ENCODE data around the gene NTF3.

DNA sequence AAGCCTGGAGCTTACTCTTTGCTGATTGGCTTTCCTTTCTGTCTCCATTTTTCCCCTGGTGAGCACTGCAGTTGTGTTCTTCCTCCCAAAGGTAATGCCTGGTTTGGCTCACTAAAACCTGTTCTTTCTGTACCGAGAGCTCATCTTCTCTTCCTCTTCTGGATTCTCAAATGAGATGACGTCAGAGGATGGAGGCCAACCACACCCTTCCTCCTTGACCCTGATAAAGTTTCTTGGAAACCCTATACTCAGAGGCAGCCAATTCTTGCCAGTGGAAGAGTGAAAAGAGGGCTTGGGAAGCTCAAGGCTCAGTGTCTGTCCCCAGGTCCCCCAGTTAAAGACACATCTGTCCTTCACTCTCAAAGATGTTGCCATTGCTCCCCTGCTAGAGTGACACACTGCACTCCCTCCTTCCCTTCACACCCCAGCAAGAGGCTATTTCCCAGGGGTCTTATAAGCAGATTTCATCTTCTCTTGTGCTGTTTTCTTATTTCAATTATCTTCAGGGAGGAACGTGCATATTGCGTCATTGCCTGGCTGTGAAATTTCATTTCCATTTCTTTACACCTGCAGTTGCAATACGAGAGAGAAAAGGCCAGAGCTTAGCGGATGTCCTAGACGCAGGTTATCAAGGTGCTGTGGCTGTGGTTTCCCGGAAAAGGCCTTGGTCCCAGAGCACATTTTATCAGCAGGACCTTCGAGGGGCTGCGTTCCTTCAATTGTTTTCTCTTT lies 27.3 kb downstream of the NTF3 start:
- TF ChIP-seq CTCF (IDR thresholded peaks at IDR 0.05; ENCODE audit: low read depth, low read length): no peak
- TF ChIP-seq POLR2A (IDR thresholded peaks at IDR 0.05; ENCODE audit: extremely low read depth, insufficient read length): no peak

All from NB4 (cell line).